Endothelial cell of umbilical vein (primary cell): ENCODE results near the gene SIVA1.

Experiments used
- EZH2 ChIP-seq: IDR thresholded peaks from 2 replicates; pipeline ENCODE4 v1.6.1; 2012; ENCODE audit warnings: borderline replicate concordance, low read depth, mild to moderate bottlenecking, moderate library complexity, low read length, inconsistent platforms; ENCODE audit not compliant: severe bottlenecking
- FOS ChIP-seq: IDR thresholded peaks from 2 replicates; pipeline ENCODE4 v1.6.1; 2011; ENCODE audit warnings: mild to moderate bottlenecking, low read length, moderate library complexity, borderline replicate concordance; ENCODE audit not compliant: insufficient read depth
- JUN ChIP-seq: IDR thresholded peaks from 2 replicates; pipeline ENCODE4 v1.6.1; 2011; ENCODE audit warnings: borderline replicate concordance, low read depth; ENCODE audit not compliant: insufficient read length, insufficient read depth
- MYC ChIP-seq: IDR thresholded peaks from one replicate; pipeline ENCODE4 v1.6.1; 2011; ENCODE audit warnings: mild to moderate bottlenecking, low read depth, low read length
- POLR2A ChIP-seq: IDR thresholded peaks from 2 replicates; pipeline ENCODE4 v1.6.1; 2012; ENCODE audit warnings: low read depth, mild to moderate bottlenecking, control low read depth, low read length
- POLR2AphosphoS5 ChIP-seq: IDR thresholded peaks from 2 replicates; pipeline ENCODE4 v1.6.1; 2012; ENCODE audit warnings: low read depth, mild to moderate bottlenecking, control low read depth, low read length, moderate library complexity; ENCODE audit not compliant: insufficient read depth
- TF ChIP-seq, protein P1 (sequence below), 2 donors: IDR thresholded peaks; 1 replicate in 1 of 2; 2 replicates in 1 of 2; pipeline ENCODE4 v1.5.1; 2011; ENCODE audit warnings: low read length in 2 of 2, mild to moderate bottlenecking in 2 of 2, moderate library complexity in 2 of 2, control low read depth in 1 of 2, inconsistent platforms in 1 of 2, low read depth in 1 of 2; ENCODE audit not compliant: insufficient read depth in 1 of 2; ENCODE audit errors: extremely low read depth in 1 of 2
- TF ChIP-seq, protein P2 (sequence below): IDR thresholded peaks from 2 replicates; pipeline ENCODE4 v1.6.1; 2011; ENCODE audit not compliant: insufficient read depth, insufficient read length

DNA sequence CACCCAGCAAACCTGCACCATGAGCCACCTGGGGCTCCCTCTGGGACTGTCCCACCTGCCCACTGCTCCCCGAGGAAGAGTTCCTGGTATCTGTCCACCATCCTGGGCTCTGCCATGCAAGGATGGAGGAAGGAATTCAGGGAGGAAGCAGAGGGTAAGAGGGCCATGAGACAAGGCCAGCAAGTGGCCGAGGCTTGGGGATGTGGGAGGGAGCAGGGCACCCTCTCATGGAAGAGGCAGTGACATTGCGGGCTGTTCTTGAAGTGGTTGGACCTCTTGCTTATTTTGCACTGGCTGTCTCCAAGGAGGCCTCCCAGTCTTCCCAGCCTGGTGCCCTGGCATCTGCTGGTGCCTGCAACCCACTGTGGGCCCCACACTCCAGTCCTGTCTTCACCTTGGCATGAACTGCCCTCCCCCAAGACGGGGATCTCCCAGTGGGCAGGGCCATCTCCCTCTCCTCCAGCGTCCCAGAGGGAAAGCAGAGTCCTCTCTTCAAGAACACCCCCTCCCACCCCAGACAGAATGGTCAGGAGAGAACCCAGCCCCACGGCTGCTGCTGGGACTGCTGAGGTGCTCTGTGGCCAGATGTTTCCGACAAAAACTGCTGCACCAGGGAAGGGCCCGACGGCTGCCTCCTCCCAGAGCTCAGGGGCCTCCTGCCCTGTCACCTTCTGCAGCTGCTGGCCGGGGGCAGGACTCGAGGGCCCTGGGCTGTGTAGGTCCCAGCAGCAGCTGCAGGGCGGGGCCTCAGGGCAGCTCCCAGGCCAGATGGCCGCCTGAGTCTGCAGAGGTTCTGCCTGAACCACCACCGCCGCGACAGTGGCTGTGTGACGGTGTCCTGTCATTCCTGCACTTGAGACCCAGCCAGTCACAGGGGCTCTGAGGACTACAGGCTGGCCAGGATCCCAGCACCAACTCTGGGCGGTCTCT lies 44.4 kb downstream of the SIVA1 start:
- no peak for TF ChIP-seq POLR2A
- TF ChIP-seq, protein P1, sequence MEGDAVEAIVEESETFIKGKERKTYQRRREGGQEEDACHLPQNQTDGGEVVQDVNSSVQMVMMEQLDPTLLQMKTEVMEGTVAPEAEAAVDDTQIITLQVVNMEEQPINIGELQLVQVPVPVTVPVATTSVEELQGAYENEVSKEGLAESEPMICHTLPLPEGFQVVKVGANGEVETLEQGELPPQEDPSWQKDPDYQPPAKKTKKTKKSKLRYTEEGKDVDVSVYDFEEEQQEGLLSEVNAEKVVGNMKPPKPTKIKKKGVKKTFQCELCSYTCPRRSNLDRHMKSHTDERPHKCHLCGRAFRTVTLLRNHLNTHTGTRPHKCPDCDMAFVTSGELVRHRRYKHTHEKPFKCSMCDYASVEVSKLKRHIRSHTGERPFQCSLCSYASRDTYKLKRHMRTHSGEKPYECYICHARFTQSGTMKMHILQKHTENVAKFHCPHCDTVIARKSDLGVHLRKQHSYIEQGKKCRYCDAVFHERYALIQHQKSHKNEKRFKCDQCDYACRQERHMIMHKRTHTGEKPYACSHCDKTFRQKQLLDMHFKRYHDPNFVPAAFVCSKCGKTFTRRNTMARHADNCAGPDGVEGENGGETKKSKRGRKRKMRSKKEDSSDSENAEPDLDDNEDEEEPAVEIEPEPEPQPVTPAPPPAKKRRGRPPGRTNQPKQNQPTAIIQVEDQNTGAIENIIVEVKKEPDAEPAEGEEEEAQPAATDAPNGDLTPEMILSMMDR (IDR thresholded peaks at IDR 0.05; ENCODE audit: extremely low read depth in 1 of 2, insufficient read depth in 1 of 2, low read depth in 1 of 2, low read length in 2 of 2): no peak
- TF ChIP-seq EZH2: no peak
- TF ChIP-seq FOS: no peak
- TF ChIP-seq, protein P2, sequence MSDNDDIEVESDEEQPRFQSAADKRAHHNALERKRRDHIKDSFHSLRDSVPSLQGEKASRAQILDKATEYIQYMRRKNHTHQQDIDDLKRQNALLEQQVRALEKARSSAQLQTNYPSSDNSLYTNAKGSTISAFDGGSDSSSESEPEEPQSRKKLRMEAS: no peak
- TF ChIP-seq POLR2AphosphoS5: no peak
- no peak for TF ChIP-seq MYC
- no peak for TF ChIP-seq JUN
